IPS-NIHi11 (cell line): ENCODE measurements around the gene RASSF4.
"Not testable (repeated sequence)": the region's sequence is repeated elsewhere in the genome, so short reads cannot be mapped to it uniquely, and the experiment has no call there.

Experiments used
- DNase-seq: peaks from one replicate; pipeline ENCODE4 v3.0.0; 2012; ENCODE audit warnings: mixed read lengths, low spot score

Gene RASSF4

DNA sequence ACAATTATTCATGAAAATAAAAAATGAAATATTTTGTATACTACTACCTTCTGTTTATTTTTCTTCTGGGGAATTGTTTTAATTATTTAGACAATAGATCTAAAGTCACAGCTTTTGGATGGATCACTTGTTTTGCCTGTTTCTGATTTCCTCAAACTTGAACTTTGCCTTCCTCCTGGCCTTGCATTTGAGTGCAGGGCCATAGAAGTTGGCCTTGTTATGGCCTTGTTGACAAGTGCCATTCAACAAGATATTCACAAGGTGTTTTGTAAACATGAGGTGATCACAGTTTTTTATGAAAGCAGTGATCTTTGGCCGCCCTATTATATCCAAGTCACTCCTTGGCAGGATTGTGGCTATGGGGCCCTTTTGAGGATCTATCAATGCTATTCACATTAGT, 45.7 kb downstream of the RASSF4 start:
- no peak for DNase-seq

DNA sequence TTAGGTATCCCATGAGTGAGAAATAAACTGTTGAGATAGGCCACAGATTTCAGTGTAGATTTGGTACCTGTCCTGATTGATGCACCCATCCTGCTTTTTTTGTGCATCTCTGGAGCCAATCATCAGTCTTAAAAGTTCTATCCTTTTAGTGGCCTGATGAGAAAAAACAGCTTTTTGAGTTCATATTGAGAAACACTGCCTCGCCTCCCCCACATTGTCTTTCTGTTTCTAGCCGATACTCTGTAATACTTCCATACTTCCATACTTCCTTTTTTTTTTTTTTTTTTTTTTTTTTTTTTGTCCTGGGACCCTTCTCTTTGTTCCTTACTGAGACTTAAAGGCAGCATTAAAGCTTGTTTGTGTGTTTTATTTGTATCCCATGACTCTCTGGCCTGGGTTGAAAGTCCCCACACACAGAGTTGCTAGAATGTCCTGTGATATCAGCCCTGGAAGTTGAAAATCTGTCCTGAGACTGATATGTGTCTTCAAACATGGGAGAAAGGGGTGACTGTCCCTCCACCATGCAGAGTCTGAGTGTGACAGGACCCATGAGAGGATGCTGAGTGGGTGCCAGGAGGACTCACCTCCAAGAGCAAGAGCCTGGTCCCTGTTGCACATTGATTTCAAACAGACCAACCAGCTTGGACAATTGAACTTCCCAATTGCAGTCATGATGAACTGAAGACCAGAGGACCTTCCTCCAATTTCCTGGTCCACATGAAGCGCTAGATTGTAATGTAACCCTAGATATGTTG, 46.9 kb downstream of the RASSF4 start:
- DNase-seq, result no peak

DNA sequence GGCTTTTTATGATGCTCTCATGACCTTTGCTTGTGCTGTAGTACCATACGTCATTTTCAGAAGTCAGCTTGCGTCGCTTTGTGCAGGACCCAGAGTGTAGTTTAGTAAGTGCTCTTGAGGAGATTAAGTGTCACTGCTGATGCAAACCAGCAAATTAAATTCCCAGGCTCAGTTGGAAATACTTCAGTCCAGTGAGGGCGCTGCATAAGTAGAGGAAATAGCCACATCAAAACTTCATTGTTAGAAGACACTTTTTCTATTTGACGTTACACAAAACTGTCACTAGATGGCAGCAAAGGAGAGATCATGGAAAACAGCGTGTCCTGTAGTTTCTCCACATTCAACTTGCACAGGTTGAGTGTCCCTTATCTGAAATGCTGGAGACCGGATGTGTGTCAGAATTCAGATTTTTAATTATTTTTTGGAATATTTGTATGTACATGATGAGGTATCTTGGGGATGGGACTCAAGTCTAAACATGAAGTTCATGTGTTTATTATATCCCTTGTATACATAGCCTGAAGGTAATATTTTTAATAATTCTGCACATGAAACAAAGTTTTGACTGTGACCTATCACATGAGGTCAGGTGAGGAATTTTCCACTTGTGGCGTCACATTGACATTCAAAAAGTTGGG, 49.0 kb downstream of the RASSF4 start:
- DNase-seq, result peak; percentile 77

DNA sequence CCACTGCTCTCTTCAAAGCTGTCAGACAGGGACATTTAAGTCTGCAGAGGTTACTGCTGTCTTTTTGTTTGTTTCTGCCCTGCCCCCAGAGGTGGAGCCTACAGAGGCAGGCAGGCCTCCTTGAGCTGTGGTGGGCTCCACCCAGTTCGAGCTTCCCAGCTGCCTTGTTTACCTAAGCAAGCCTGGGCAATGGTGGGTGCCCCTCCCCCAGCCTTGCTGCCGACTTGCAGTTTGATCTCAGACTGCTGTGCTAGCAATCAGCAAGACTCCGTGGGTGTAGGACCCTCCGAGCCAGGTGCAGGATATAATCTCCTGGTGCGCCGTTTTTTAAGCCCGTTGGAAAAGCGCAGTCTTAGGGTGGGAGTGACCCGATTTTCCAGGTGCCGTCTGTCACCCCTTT, 55.0 kb downstream of the RASSF4 start:
- not testable (repeated sequence) for DNase-seq

DNA sequence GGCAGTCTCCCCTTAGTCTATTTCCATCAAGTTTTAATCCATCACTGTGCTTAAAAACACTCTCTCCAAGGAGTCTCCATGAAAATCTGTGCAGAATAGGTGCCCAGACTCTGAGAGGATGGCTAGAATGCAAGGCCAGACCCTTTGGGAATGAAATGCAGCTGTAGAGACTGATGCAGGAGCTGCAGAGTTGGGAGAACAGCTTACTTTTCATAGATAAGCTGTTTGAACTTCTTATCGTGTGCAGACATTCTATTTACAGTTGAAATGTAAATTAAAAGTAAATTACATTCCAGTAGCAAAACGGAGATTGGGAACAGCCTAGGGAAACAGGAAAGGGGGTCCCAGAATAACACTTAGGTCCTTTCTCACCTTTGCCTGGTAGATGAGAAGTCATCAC, 56.0 kb downstream of the RASSF4 start:
- DNase-seq, result no peak

DNA sequence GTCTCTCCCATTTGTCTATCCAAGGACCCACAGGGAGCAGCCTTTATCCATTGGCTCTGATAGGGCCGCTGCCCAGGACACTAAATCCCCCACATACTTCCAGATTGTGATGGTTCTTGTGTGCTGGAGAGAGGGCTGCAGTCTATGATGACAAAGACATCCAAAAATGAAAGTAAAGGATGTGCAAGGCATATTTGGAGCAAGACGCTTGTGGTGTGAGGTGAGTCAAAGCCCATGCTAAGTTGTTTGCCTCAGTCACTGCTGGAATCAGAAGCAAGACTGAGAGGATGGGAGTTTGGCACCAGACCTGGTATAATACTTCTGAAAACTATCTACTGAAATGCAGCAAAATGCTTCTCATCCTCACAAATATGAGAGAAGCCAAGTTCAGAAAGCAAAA, 63.8 kb downstream of the RASSF4 start:
- DNase-seq, result no peak

DNA sequence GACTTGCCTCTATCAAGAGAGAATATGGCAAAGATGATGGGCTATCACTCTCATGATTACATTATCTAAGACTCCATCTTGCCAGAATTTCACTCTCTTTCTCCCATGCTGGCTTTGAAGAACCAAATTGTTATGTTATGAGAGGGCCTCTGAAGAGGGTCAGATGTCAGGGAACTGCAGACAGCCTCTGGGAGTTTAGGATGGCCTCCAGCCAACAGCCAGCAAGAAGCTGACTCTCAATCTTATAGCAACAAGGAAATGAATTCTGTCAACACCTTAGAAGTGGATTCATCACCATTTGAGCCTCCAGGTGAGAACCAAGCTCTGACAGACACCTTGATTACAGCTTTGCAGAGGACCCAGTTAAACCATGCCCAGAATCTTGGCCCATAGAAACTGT, 74.7 kb downstream of the RASSF4 start:
- DNase-seq, result no peak

DNA sequence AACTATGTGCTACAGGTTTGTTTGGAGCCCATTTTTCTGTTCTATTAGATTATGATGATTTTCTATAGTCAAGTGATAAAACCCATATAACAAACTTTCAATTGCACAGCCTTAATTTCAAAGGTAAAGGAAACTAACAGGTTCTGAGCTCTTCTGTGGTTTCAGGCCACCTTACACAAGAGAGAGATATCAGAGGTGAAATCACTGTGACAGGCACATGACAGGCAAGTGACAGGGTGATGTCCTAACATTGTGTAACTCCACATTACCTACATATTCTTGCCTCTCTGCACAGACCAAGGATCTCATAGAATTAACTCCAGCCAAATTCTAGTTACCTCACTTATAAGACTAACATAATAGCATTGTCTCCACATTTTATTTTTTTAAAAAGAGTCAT, 76.1 kb downstream of the RASSF4 start:
- DNase-seq, result no peak

DNA sequence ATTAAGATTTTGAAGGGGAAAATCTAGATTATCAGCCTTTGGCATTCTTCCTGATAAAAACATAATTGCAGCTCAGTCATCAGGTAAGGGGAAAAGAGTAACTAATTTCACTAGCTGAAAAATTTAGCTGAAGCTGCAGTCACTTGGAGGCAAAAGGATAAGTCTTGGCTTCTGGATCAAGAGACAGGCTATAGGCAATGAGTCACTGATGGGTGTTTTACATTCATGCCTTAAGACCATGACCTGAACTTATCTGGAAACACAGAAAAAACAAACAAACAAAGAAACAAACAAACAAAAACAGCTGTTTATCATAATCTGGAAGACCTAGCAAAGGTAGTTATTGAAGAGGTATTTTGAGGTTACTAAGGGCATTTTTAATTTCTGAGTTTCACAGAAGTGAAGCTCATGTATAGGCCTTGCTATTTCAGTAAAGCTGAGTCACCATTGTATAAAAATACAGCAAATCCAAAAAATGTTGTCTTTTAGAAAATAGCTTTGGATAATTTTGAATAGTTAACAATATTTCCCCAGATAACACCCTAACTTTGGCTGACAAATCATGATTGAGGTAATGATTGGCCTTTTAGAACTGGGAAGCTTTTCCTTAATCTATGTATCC, 81.4 kb downstream of the RASSF4 start:
- no peak for DNase-seq

DNA sequence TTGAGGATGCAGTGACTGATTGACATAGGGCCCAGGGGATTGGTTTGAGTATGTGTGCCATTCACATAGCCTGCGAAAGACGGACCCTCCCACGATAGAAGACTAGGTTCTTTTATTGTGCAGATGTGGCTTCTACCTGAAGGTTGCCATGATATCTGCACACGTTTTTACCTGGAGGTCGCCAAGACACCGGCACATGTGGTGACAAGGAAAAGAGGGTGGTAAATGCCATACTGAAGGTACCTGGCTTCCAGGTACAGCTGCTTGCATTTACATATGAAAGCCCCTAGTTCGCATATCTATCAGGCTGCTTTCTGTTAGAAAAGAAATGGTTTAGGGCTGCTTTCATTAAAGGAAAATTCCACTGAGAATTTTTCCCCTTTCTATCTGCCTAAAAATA, 84.7 kb downstream of the RASSF4 start:
- peak; percentile 6 for DNase-seq
